Measurements from ENCODE around the gene SUSD5.

The SUSD5 gene

GRCh38 chr3:33218446-33219174, at the start of gene SUSD5:
SUSD5 (minus strand) TSS chr3:33218810; CDS start chr3:33218797, 13 bp downstream.
- no peak for DNase-seq (ENCODE audit: low read depth in 2 of 3, low spot score in 2 of 3)

- DNase-seq (ENCODE audit: low read depth in 2 of 3, low spot score in 2 of 3): no peak
These were observed 41.5 kb upstream of the SUSD5 start for GRCh38 chr3:33260104-33260503.

- DNase-seq (ENCODE audit: low read depth in 2 of 3, low spot score in 2 of 3): no peak
These were observed 37.6 kb upstream of the SUSD5 start for GRCh38 chr3:33256249-33256648.

GRCh38 chr3:33250712-33251111, 32.1 kb upstream of the SUSD5 start:
- DNase-seq (ENCODE audit: low read depth in 2 of 3, low spot score in 2 of 3): no peak

GRCh38 chr3:33246786-33247185, 28.2 kb upstream of the SUSD5 start:
- DNase-seq (ENCODE audit: low read depth in 2 of 3, low spot score in 2 of 3): no peak

GRCh38 chr3:33240261-33240660, 21.7 kb upstream of the SUSD5 start:
- no peak for DNase-seq (ENCODE audit: low read depth in 2 of 3, low spot score in 2 of 3)

GRCh38 chr3:33238923-33239322, 20.3 kb upstream of the SUSD5 start:
- no peak for DNase-seq (ENCODE audit: low read depth in 2 of 3, low spot score in 2 of 3)

GRCh38 chr3:33237439-33237838, 18.8 kb upstream of the SUSD5 start:
- DNase-seq (ENCODE audit: low read depth in 2 of 3, low spot score in 2 of 3): no peak

GRCh38 chr3:33236005-33236404, 17.4 kb upstream of the SUSD5 start:
- DNase-seq (ENCODE audit: low read depth in 2 of 3, low spot score in 2 of 3): no peak

GRCh38 chr3:33233884-33234283, 15.3 kb upstream of the SUSD5 start:
- DNase-seq (ENCODE audit: low read depth in 2 of 3, low spot score in 2 of 3): no peak

- DNase-seq (ENCODE audit: low read depth in 2 of 3, low spot score in 2 of 3): no peak
These were observed 13.3 kb upstream of the SUSD5 start for GRCh38 chr3:33231756-33232465.

GRCh38 chr3:33229947-33230346, 11.3 kb upstream of the SUSD5 start:
- no peak for DNase-seq (ENCODE audit: low read depth in 2 of 3, low spot score in 2 of 3)

- no peak for DNase-seq (ENCODE audit: low read depth in 2 of 3, low spot score in 2 of 3)
These were observed 10.5 kb upstream of the SUSD5 start for GRCh38 chr3:33229066-33229465.

GRCh38 chr3:33221241-33221640, 2.6 kb upstream of the SUSD5 start:
- DNase-seq (ENCODE audit: low read depth in 2 of 3, low spot score in 2 of 3): no peak

GRCh38 chr3:33219175-33219487, 521 bp upstream of the SUSD5 start:
- DNase-seq (ENCODE audit: low read depth in 2 of 3, low spot score in 2 of 3): no peak

GRCh38 chr3:33217866-33218445, 654 bp downstream of the SUSD5 start:
- no peak for DNase-seq (ENCODE audit: low read depth in 2 of 3, low spot score in 2 of 3)

GRCh38 chr3:33215739-33216138, 2.9 kb downstream of the SUSD5 start:
- DNase-seq (ENCODE audit: low read depth in 2 of 3, low spot score in 2 of 3): no peak

GRCh38 chr3:33212406-33212805, 6.2 kb downstream of the SUSD5 start:
- no peak for DNase-seq (ENCODE audit: low read depth in 2 of 3, low spot score in 2 of 3)

- DNase-seq (ENCODE audit: low read depth in 2 of 3, low spot score in 2 of 3): no peak
These were observed 7.2 kb downstream of the SUSD5 start for GRCh38 chr3:33211444-33211843.

GRCh38 chr3:33209357-33209756, 9.3 kb downstream of the SUSD5 start:
- no peak for DNase-seq (ENCODE audit: low read depth in 2 of 3, low spot score in 2 of 3)

- no peak for DNase-seq (ENCODE audit: low read depth in 2 of 3, low spot score in 2 of 3)
These were observed 15.7 kb downstream of the SUSD5 start for GRCh38 chr3:33202711-33203457.

- no peak for DNase-seq (ENCODE audit: low read depth in 2 of 3, low spot score in 2 of 3)
These were observed 17.4 kb downstream of the SUSD5 start for GRCh38 chr3:33201195-33201594.

All from activated CD8-positive, alpha-beta memory T cell treated with anti-CD3 and anti-CD28 coated beads for 48 hours (primary cell).